Adipocyte (in vitro differentiated cells): ENCODE data around the gene DSC1.

Experiments
- DNase-seq: peaks from one replicate; pipeline ENCODE4 v3.0.0-alpha.2; 2015; ENCODE audit warnings: low read depth
- H3K27me3 ChIP-seq: replicated peaks from 2 replicates; pipeline ENCODE4 v1.7.0; 2013; ENCODE audit warnings: mild to moderate bottlenecking, low read length, moderate library complexity; ENCODE audit not compliant: control insufficient read depth, insufficient read depth
- H3K36me3 ChIP-seq: 2 replicates; pipeline ENCODE4 v1.7.0; 2013; ENCODE audit warnings: low read length, mild to moderate bottlenecking, moderate library complexity; ENCODE audit not compliant: control insufficient read depth, insufficient read depth, severe bottlenecking
- H3K4me1 ChIP-seq: 2 replicates; pipeline ENCODE4 v1.7.0; 2013; ENCODE audit warnings: mild to moderate bottlenecking, low read length, moderate library complexity; ENCODE audit not compliant: control insufficient read depth, insufficient read depth
- H3K4me3 ChIP-seq: 2 replicates; pipeline ENCODE4 v1.7.0; 2013; ENCODE audit warnings: mild to moderate bottlenecking, low read length, moderate library complexity
- H3K9ac ChIP-seq: 2 replicates; pipeline ENCODE4 v1.7.0; 2013; ENCODE audit warnings: mild to moderate bottlenecking, low read length, moderate library complexity
- H3K9me3 ChIP-seq: 2 replicates; pipeline ENCODE4 v1.7.0; 2013; ENCODE audit warnings: mild to moderate bottlenecking, low read length, moderate library complexity; ENCODE audit not compliant: control insufficient read depth

The DSC1 gene

GRCh38 chr18:31088532-31088931 is 74.1 kb downstream of the DSC1 start:
- H3K9ac ChIP-seq = no peak overlapping the region
- H3K9me3 ChIP-seq = no peaks in the 10 kb centered on the region
- no peaks in the 10 kb centered on the region for H3K27me3 ChIP-seq
- H3K36me3 ChIP-seq = no peaks in the 10 kb centered on the region
- DNase-seq = no peak
- H3K4me3 ChIP-seq = no peak overlapping the region
- H3K4me1 ChIP-seq = no peaks in the 10 kb centered on the region

- no peak for DNase-seq
- no peaks in the 10 kb centered on the region for H3K9me3 ChIP-seq
- H3K4me1 ChIP-seq = no peaks in the 10 kb centered on the region
- no peak overlapping the region for H3K4me3 ChIP-seq
- no peak overlapping the region for H3K9ac ChIP-seq
- no peaks in the 10 kb centered on the region for H3K36me3 ChIP-seq
- H3K27me3 ChIP-seq = no peaks in the 10 kb centered on the region
Measured at GRCh38 chr18:31079973-31080372, 82.7 kb downstream of the DSC1 start.
